IPS DF 6.9 (cell line): ENCODE data around the gene STK31.
A peak's percentile ranks its signal among the peaks of the same experiment; 100 is the strongest.
"Not testable (repeated sequence)": the region's sequence is repeated elsewhere in the genome, so short reads cannot be mapped to it uniquely, and the experiment has no call there.

Experiments
- DNase-seq: peaks from one replicate; pipeline ENCODE4 v3.0.0-alpha.2; 2013; ENCODE audit warnings: low read depth, low spot score
- H3K27ac ChIP-seq: one replicate; pipeline ENCODE4 v1.5.1; 2013; ENCODE audit warnings: low read length, control low read depth
- H3K27me3 ChIP-seq: 2 replicates; pipeline ENCODE4 v1.6.1; 2013; ENCODE audit warnings: mild to moderate bottlenecking, low read length; ENCODE audit not compliant: control insufficient read depth, insufficient read depth
- H3K36me3 ChIP-seq: 2 replicates; pipeline ENCODE4 v1.6.1; 2013; ENCODE audit warnings: low read length; ENCODE audit not compliant: control insufficient read depth, insufficient read depth
- H3K4me1 ChIP-seq: 2 replicates; pipeline ENCODE4 v1.6.1; 2013; ENCODE audit warnings: low read length; ENCODE audit not compliant: control insufficient read depth, insufficient read depth
- H3K4me3 ChIP-seq: 2 replicates; pipeline ENCODE4 v1.5.1; 2013; ENCODE audit warnings: mild to moderate bottlenecking, low read length
- H3K9me3 ChIP-seq: 2 replicates; pipeline ENCODE4 v1.6.1; 2013; ENCODE audit warnings: low read length, inconsistent platforms; ENCODE audit not compliant: control insufficient read depth, insufficient read depth
- WGBS: extraction: QIAGEN DNeasy Blood & Tissue Kit; methylation state at CpG from one replicate; pipeline ENCODE4 v1.1.7; 2013; ENCODE audit warnings: mixed read lengths, missing lambda C conversion rate; ENCODE audit not compliant: insufficient read length, insufficient coverage; 5-methylcytosine and 5-hydroxymethylcytosine counted together

The STK31 gene, protein sequence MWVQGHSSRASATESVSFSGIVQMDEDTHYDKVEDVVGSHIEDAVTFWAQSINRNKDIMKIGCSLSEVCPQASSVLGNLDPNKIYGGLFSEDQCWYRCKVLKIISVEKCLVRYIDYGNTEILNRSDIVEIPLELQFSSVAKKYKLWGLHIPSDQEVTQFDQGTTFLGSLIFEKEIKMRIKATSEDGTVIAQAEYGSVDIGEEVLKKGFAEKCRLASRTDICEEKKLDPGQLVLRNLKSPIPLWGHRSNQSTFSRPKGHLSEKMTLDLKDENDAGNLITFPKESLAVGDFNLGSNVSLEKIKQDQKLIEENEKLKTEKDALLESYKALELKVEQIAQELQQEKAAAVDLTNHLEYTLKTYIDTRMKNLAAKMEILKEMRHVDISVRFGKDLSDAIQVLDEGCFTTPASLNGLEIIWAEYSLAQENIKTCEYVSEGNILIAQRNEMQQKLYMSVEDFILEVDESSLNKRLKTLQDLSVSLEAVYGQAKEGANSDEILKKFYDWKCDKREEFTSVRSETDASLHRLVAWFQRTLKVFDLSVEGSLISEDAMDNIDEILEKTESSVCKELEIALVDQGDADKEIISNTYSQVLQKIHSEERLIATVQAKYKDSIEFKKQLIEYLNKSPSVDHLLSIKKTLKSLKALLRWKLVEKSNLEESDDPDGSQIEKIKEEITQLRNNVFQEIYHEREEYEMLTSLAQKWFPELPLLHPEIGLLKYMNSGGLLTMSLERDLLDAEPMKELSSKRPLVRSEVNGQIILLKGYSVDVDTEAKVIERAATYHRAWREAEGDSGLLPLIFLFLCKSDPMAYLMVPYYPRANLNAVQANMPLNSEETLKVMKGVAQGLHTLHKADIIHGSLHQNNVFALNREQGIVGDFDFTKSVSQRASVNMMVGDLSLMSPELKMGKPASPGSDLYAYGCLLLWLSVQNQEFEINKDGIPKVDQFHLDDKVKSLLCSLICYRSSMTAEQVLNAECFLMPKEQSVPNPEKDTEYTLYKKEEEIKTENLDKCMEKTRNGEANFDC

DNA sequence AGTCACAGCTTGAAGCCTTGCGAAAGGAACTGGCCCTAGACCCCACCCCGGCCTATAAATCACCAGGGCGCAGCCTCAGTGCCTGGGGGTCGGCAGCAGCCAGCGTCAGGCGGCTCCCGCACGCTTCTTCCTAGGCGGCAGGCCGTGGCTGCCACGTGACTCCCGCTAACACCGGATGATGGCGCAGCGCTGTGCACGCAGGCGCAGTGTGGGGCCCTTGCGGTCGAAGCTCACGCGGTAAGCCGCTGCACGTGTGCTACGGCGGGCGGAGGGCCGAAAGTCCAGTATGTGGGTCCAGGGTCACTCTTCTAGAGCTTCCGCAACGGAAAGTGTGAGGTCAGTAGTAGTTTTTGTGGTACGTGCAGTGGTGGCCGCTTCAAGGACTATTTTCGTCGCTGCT is at the start of gene STK31:
Gene STK31 (plus strand): TSS at position 220 of the 400 bp plus-strand sequence. CDS start 67 bp downstream, at position 287.
- Histone ChIP-seq H3K4me3 (no peak within 1 kb of the TSS), H3K27ac (no peak within 1 kb of the TSS), H3K27me3 (no peaks in the 10 kb centered on the region), H3K36me3 (peaks cover 5% of the 10 kb centered on the region; the same call in 1 of the 2 replicates), H3K9me3 (no peaks in the 10 kb centered on the region), H3K4me1 (no peaks in the 10 kb centered on the region)
- no CpG with 5 or more reads among the region's 33 CpGs for WGBS
- DNase-seq = no peak

DNA sequence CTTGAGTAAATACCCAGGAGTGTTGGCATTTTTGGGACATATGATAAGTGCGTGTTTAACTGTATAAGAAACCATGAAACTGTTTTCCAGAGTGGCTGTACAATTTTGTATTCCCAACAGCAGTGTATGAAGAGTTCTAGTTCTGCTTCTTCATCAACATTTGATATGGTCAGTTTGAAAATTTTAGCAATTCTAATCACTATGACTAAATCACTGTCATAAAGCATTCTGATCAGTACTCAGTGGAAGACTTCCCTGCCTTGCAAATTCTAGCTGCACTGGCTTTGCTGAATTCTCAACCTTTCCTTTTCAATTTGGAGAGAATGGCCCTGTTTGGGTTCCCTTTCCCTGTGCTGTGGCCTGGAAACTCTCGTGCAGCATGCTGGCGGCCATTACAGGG is 48.6 kb upstream of the STK31 start:
- WGBS = no CpG with 5 or more reads among the region's 3 CpGs
- Histone ChIP-seq H3K4me1 (0 out of 2 replicates have a peak, but pooled peaks cover 2% of the 10 kb centered on the region), H3K9me3 (no peaks in the 10 kb centered on the region), H3K36me3 (no peaks in the 10 kb centered on the region), H3K27ac (no peak overlapping the region), H3K4me3 (no peak overlapping the region), H3K27me3 (no peaks in the 10 kb centered on the region)
- DNase-seq = no peak

DNA sequence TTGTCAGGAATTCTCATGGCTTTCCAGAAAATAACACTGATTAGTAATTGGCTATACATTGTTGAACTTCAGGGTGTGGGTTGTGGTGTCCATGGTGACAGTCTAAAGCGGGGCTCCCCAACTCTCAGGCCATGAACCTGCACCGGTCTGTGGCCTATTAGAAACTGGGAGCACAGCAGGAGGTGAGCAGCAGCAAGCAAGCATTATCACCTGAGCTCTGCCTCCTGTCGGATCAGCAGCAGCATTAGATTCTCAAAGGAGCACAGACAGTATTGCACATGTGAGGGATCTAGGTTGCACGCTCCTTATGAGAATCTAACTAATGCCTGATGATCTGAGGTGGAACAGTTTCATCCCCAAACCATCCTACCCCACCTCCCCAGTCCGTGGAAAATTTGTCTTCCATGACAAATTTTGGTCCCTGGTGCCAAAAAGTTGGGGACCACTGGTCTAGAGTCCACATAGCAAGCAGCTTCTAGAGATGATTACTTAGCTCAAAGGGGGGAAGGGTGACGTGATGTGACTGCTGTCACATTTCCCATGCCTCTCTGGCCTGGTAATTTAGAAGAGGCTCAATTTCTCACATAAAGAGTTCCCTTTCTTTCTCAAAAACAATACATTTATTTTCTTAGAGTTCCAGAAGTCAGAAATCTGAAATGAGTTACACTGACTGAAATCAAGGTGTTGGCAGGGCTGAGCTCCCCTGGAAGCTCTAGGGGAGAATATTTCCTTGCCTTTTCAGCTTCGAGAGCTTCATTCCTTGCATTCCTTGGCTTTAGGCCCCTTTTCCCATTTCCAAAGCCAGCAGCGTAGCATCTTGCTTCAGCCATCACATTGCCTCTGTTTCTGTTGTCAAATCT is 47.7 kb upstream of the STK31 start:
- Histone ChIP-seq H3K36me3 (no peaks in the 10 kb centered on the region), H3K27ac (no peak overlapping the region), H3K27me3 (no peaks in the 10 kb centered on the region), H3K9me3 (no peaks in the 10 kb centered on the region), H3K4me1 (0 out of 2 replicates have a peak, but pooled peaks cover 2% of the 10 kb centered on the region), H3K4me3 (no peak overlapping the region)
- no CpG with 5 or more reads among the region's 8 CpGs for WGBS
- no peak for DNase-seq

DNA sequence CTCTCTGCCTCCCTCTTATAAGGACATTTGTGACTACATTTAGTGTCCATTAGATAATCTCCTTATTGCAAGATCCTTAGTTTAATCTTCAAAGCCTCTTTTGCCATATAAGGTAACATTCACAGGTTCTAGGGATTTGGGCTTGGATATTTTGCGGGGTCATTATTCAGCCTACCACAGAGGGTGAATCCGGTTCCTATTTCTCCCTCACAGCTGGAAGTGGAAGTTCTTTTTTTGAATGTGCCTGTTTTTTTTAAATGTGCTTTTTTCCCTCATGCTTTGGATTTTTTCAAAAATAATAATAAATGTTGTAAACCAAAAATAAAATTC is 47.1 kb upstream of the STK31 start:
- Histone ChIP-seq H3K9me3 (no peaks in the 10 kb centered on the region), H3K4me1 (0 out of 2 replicates have a peak, but pooled peaks cover 2% of the 10 kb centered on the region), H3K27me3 (no peaks in the 10 kb centered on the region), H3K36me3 (no peaks in the 10 kb centered on the region), H3K27ac (no peak overlapping the region), H3K4me3 (no peak overlapping the region)
- no peak for DNase-seq
- no CpG with 5 or more reads among the region's 2 CpGs for WGBS

DNA sequence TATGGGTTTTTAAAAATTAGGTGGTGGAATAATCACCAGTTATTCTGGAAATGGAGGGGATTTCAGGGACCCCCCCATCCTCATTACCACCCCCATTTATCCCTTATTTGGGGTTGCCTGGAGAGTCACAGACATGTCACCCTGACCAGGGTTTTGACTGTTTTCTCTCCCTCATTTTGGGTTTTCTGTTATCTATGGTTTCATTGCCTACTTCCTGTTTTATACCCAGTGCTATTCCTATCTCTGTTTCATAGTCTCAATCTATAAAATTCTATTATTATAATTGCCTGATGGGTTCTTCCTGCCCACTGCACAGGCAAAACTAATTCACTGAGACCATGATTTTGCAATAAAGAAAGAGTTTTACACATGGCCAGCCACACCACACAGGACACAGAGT is 45.9 kb upstream of the STK31 start:
- 0 out of 2 replicates have a peak, but pooled peaks cover 2% of the 10 kb centered on the region for H3K4me1 ChIP-seq
- H3K9me3 ChIP-seq = no peaks in the 10 kb centered on the region
- H3K27me3 ChIP-seq = no peaks in the 10 kb centered on the region
- no peak overlapping the region for H3K4me3 ChIP-seq
- H3K27ac ChIP-seq = no peak overlapping the region
- no peaks in the 10 kb centered on the region for H3K36me3 ChIP-seq
- no peak for DNase-seq

DNA sequence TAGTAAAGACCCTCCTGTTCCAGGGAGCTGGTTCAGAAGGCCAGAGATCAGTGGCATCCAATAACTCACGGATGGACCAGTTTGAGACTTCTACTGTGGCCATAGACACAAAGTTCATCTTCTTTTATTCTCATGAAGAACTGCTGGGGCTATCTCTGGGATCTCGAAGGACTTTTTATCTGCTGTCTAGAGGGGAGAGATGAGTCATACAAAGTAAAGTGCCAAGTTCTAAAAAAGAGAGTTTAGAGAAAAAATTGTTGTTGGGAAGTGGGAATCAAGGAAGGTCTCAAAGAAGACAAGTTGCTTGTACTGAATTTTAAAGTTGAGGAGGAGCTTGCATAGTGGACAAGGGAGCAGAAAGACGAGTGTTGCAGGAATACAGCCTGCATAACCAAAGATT is 38.0 kb upstream of the STK31 start:
- Histone ChIP-seq H3K4me1 (no peaks in the 10 kb centered on the region), H3K4me3 (no peak overlapping the region), H3K9me3 (no peaks in the 10 kb centered on the region), H3K27ac (no peak overlapping the region), H3K36me3 (no peaks in the 10 kb centered on the region), H3K27me3 (no peaks in the 10 kb centered on the region)
- DNase-seq = no peak
- WGBS = no CpG with 5 or more reads among the region's 3 CpGs

DNA sequence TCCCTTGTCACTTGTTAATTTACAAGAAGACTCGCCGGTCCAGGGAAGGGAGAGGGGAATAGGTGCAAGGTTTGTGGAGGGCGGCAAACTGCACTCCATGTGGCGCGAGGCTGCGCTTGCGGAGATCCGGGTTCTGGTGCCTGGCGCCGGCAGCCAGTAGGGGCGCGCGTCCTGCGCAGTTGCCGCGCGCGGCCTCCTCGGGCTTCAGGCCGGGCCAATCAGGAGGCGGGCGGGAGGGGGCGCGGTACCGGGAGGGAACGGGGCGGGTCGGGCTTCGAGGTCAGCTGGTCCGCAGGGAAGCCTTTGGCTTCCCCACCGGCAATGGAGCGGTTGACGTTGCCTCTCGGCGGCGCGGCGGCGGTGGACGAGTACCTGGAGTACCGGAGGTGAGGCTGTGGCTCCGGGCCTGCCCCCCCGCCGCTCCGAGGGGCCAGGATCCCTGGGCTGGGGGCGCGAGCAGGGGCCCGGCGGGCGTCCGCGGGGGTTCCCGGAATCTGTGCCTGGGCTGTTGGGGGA is 30.1 kb upstream of the STK31 start, which contains the start of gene FAM221A:
Gene FAM221A (plus strand): TSS at position 302 of the 516 bp plus-strand sequence. CDS start 20 bp downstream, at position 322.
- no peaks in the 10 kb centered on the region for H3K27me3 ChIP-seq
- no peaks in the 10 kb centered on the region for H3K4me1 ChIP-seq
- no peak within 1 kb of the TSS for H3K27ac ChIP-seq
- H3K9me3 ChIP-seq = no peaks in the 10 kb centered on the region
- H3K36me3 ChIP-seq = no peaks in the 10 kb centered on the region
- no CpG with 5 or more reads among the region's 53 CpGs for WGBS
- peak; percentile 77 for DNase-seq
- H3K4me3 ChIP-seq = peak within 1 kb of the TSS; percentile 69; the same call in 1 of the 2 replicates

DNA sequence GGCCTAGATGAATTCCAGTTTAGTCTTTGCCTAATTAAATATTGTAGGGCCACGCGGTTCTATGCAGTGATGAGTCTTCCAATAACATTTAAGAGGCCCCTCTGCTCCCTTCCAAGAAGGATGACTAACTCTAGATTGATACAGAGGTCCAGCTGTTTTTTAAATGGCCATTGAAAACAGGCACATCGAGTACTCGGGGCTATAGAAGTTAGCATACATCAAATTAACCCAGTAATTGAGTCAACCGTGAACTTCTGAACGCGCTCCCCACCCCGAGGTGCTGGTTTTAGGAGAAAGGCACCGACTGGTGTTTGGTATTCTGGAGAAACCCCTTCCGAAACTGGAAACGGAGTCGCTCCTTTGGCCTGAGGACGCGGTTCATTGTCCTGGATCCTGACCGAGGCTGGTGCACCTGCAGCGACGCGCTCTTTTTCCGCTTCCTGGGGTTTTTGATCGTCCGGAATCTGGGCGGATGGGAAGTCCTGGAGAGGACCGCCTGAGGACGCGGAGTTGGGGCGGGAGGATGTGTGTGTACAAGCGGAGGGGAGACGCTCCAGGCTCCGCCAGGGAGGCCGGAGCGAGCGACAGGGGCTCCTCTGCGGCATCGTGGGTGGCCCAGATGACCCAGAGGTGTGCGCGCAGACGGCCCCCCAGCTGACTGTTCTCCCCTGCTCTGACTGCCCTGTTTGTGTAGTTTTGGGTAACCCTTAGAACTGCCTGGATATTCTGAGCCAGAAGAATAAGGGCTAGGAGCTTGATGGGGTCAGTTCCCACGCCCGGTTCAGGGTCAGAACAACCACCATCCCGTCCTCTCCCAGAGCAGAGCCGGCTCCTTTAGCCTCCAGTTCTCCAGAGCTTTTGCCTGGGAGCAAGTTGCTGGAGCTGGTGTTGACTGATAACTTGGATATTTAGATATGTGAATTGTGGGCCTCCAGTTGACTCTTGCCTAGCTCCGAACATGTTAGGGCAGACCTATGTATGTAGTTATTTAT is 29.3 kb upstream of the STK31 start:
- H3K27ac ChIP-seq = no peak overlapping the region

DNA sequence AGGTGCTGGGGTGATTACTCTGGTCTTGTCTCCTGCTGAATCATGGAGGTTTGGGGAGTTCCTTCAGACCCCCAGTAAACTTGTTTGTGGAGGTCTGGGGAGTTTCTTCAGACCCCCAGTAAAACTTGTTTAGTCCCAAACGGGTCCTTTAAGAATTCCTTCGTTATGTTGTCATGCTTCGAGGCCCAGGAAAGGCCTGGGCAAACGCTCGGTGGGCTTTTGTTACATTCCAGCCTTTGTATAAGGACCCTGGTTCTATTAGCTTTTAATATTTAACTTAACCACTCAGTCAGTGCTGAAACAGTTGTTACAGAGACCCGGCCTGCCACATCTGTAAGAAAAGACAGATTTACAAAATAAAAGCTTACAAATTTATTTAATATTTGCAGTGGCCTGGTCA is 26.0 kb upstream of the STK31 start:
- H3K36me3 ChIP-seq, H3K9me3 ChIP-seq, DNase-seq, H3K4me3 ChIP-seq, H3K27me3 ChIP-seq, H3K4me1 ChIP-seq, H3K27ac ChIP-seq: not testable (repeated sequence)
- WGBS = no CpG with 5 or more reads among the region's 6 CpGs

More for the DNA sequence above, 29.3 kb upstream of the STK31 start:
- Histone ChIP-seq H3K4me1 (no peaks in the 10 kb centered on the region), H3K9me3 (no peaks in the 10 kb centered on the region), H3K4me3 (peak overlapping the region; percentile 69; the same call in 1 of the 2 replicates), H3K36me3 (no peaks in the 10 kb centered on the region; the same call in 1 of the 2 replicates), H3K27me3 (no peaks in the 10 kb centered on the region)
- peak; percentile 64 for DNase-seq
- WGBS = no CpG with 5 or more reads among the region's 42 CpGs
